Activated T-cell treated with anti-CD3 and anti-CD28 coated beads, Interleukin-2, amount 50 U/mL, for 24 hours (primary cell): ENCODE data around the gene GOLGA6L2.
"Not testable (repeated sequence)": the region's sequence is repeated elsewhere in the genome, so short reads cannot be mapped to it uniquely, and the experiment has no call there.

Source experiments
- DNase-seq: peaks from one replicate; pipeline ENCODE4 v3.0.0-alpha.2; 2020
- H3K27ac Mint-ChIP-seq: 2 replicates; pipeline ENCODE4 v1.8.0; 2020; ENCODE audit warnings: mild to moderate bottlenecking, mixed read lengths
- H3K27me3 Mint-ChIP-seq: 2 replicates; pipeline ENCODE4 v1.8.0; 2020; ENCODE audit warnings: mixed read lengths
- H3K36me3 Mint-ChIP-seq: 2 replicates; pipeline ENCODE4 v1.8.0; 2020; ENCODE audit warnings: low read depth, mixed read lengths
- H3K4me1 Mint-ChIP-seq: 2 replicates; pipeline ENCODE4 v1.8.0; 2020; ENCODE audit warnings: low read depth, mixed read lengths
- H3K4me3 Mint-ChIP-seq: 2 replicates; pipeline ENCODE4 v1.8.0; 2020; ENCODE audit warnings: mild to moderate bottlenecking, moderate library complexity, mixed read lengths
- H3K9me3 Mint-ChIP-seq: 2 replicates; pipeline ENCODE4 v1.8.0; 2020; ENCODE audit warnings: mixed read lengths

The GOLGA6L2 gene

DNA sequence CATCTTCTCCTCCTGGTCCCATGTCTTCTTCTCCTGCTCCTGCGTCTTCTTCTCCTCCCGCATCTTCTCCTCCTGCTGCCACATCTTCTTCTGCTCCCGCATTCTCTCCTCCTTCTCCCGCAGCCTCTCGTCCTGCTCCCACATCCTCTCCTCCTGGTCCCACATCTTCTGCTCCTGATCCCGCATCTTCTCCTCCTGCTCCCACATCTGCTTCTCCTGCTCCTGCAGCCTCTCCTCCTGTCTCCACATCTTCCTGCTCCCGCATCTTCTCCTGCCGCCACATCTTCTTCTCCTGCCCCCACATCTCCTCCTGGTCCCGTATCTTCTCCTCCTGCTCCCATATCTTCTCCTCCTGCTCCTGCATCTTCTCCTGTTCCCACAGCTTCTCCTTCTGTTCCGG lies 6.4 kb downstream of the GOLGA6L2 start:
- Mint-ChIP-seq H3K4me1 (no peaks in the 10 kb centered on the region), H3K27me3 (peaks cover 11% of the 10 kb centered on the region), H3K36me3 (no peaks in the 10 kb centered on the region), H3K9me3 (no peaks in the 10 kb centered on the region), H3K27ac (no peak overlapping the region), H3K4me3 (no peak overlapping the region)
- DNase-seq, result no peak

DNA sequence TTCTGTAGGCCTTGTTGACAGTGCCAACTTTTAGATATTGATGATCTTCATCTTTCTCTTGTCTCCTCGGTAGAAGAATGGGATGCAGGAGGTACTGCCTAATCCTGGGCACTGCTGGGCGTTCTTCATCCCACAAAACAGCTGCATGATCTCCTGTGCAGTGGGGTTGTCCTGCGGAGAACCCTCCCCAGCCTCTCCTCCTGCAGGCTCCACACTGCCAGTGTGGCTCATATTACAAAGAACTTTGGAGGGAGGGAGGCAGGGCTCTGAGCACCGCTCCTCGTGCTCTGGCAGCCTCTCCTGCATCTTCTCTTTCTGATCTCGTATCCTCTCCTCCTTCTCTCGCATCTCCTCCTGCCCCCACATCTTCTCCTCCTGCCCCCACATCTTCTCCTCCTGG lies 7.5 kb downstream of the GOLGA6L2 start:
- no peak overlapping the region for H3K4me3 Mint-ChIP-seq
- no peak for DNase-seq
- H3K9me3 Mint-ChIP-seq, result no peaks in the 10 kb centered on the region
- no peaks in the 10 kb centered on the region for H3K4me1 Mint-ChIP-seq
- H3K27ac Mint-ChIP-seq, result no peak overlapping the region
- no peaks in the 10 kb centered on the region for H3K36me3 Mint-ChIP-seq
- H3K27me3 Mint-ChIP-seq, result peaks cover 11% of the 10 kb centered on the region

DNA sequence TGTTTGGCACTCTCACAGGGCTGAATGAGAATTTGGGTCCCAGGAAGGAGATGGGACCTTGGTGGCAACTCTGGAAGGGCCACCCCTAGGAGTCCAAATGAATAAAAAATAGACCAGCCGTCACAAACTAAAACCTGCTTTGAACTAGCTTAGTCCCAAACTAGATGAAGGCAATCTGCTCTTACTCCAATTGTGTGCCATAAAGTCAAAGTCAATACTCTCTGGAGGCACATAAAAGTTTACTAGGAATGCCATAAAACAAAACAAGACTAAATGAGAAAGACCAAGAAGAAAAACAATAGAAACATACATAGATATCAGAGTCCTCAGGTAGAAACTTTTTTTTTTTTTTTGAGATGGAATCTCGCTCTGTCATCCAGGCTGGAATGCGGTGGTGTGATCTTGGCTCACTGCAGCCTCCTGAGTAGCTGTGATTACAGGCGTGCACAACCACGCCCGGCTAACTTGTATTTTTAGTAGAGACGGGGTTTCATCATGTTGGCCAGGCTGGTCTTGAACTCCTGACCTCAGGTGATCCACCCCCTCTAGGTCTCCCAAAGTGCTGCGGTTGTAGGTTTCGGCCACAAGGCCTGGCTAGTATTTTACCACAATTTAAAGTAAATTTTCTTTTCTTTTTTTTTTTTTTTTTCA lies 8.1 kb downstream of the GOLGA6L2 start:
- no peak overlapping the region for H3K4me3 Mint-ChIP-seq
- H3K27me3 Mint-ChIP-seq, result peaks cover 11% of the 10 kb centered on the region
- no peak overlapping the region for H3K27ac Mint-ChIP-seq
- no peak for DNase-seq
- no peaks in the 10 kb centered on the region for H3K36me3 Mint-ChIP-seq
- H3K9me3 Mint-ChIP-seq, result no peaks in the 10 kb centered on the region
- no peaks in the 10 kb centered on the region for H3K4me1 Mint-ChIP-seq

DNA sequence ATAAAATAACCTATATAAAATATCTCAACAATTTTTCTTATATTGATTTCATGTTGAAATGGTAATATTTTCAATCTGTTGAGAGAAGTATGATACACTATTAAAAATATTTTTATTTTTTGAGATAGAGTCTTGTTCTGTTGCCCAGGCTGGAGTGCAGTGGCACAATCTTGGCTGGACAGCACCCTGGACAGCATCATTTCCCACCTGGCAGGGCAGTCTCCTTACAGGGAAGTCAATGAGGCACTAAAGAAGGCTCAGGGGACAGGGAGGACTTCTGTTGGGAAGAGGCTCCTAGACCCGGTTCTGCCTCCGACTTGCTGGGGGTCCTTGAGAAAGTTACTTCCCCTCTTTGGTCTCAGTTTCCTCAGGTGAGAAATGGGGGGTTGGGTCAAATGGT lies 9.4 kb downstream of the GOLGA6L2 start:
- peaks cover 4% of the 10 kb centered on the region for H3K27me3 Mint-ChIP-seq
- no peaks in the 10 kb centered on the region for H3K36me3 Mint-ChIP-seq
- no peak for DNase-seq
- no peak overlapping the region for H3K27ac Mint-ChIP-seq
- H3K4me3 Mint-ChIP-seq, result no peak overlapping the region
- H3K9me3 Mint-ChIP-seq, result no peaks in the 10 kb centered on the region
- no peaks in the 10 kb centered on the region for H3K4me1 Mint-ChIP-seq

DNA sequence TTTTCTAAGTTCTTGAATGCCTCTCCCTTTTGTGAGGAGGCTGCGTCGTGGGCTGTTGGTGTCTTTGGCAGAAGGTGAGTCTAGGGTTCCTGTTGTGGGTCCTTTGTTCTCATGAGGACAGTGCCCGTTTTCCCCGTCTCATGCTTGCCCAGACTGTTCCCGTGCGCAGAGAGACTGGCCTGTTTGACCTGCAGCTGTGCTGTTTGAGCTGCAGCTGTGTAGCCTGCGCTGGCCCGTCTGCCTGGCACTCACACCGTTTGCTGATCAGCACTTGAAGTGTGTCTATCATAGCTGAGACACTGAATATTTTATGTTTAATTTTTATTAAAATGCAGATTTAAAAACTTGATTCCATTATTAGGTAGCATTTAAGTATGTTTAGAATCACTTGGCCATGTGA lies 9.9 kb downstream of the GOLGA6L2 start:
- Mint-ChIP-seq H3K4me3 (no peak overlapping the region), H3K36me3 (no peaks in the 10 kb centered on the region), H3K27me3 (no peaks in the 10 kb centered on the region)

DNA sequence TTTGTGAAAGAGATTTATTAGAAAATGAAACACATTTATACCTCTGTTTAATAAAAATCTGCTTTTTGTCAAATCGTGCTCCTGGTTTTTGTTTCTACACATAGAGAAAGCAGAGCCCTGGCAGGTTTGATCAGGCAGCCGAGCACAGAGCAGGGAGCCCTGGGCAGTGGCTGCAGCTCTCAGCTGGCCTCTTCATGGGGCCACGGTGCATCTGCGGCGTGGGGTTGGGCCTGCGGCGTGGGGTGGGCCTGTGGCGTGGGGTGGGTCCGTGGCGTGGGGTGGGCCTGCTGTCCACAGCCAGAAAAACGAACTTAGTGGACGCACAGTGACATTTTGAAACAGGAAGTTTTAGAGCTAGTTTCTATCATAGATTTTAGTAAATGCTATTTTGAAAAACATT lies 10.6 kb downstream of the GOLGA6L2 start:
- DNase-seq, result no peak
- Mint-ChIP-seq H3K27ac (no peak overlapping the region), H3K4me1 (no peaks in the 10 kb centered on the region), H3K27me3 (no peaks in the 10 kb centered on the region), H3K4me3 (no peak overlapping the region), H3K9me3 (no peaks in the 10 kb centered on the region), H3K36me3 (no peaks in the 10 kb centered on the region)

More for the DNA sequence above, 9.9 kb downstream of the GOLGA6L2 start:
- DNase-seq, result no peak
- H3K4me1 Mint-ChIP-seq, result no peaks in the 10 kb centered on the region
- no peaks in the 10 kb centered on the region for H3K9me3 Mint-ChIP-seq
- H3K27ac Mint-ChIP-seq, result no peak overlapping the region

DNA sequence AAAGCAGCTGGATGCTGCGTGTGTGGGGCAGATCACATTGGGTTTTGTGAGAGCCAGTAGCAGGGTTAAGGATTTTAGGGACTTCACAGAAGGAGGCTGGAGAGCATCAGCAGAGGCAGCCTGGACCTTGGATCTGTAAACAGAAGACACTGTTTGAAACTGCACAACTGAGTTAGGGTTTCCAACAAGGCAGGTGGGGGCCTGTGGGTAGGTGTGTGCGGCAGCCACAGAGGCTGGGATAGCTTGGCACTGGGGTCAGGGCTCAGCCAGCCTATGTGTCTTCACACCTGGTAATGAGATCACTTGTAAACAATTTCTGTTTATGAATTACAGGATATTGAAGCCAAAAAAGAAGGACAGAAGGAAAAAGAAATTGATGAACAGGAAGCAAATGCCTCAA lies 12.3 kb downstream of the GOLGA6L2 start:
- H3K36me3 Mint-ChIP-seq, DNase-seq, H3K9me3 Mint-ChIP-seq, H3K4me3 Mint-ChIP-seq, H3K4me1 Mint-ChIP-seq, H3K27me3 Mint-ChIP-seq, H3K27ac Mint-ChIP-seq: not testable (repeated sequence)

DNA sequence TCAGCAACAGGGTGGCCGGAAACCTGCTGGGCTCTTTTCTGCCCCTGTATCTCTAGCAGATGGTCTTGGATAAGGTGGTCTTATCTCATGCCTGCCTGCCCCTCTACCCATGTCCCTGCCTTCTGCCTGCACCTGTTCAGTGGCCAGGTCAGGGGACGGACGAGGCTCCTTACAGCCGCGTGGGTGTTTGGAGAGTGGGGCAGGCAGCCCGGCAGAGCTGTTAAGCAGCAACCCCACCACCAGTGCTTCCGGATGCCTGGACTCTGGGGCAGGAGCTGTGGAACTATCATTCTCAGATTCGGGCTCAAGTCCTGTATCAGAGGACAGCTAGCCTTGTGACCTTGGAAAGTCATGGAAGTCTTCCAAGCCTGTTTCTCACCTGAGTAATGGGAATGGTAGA lies 21.7 kb downstream of the GOLGA6L2 start:
- not testable (repeated sequence) for H3K4me3 Mint-ChIP-seq, H3K9me3 Mint-ChIP-seq, H3K4me1 Mint-ChIP-seq, DNase-seq, H3K36me3 Mint-ChIP-seq, H3K27me3 Mint-ChIP-seq, H3K27ac Mint-ChIP-seq

DNA sequence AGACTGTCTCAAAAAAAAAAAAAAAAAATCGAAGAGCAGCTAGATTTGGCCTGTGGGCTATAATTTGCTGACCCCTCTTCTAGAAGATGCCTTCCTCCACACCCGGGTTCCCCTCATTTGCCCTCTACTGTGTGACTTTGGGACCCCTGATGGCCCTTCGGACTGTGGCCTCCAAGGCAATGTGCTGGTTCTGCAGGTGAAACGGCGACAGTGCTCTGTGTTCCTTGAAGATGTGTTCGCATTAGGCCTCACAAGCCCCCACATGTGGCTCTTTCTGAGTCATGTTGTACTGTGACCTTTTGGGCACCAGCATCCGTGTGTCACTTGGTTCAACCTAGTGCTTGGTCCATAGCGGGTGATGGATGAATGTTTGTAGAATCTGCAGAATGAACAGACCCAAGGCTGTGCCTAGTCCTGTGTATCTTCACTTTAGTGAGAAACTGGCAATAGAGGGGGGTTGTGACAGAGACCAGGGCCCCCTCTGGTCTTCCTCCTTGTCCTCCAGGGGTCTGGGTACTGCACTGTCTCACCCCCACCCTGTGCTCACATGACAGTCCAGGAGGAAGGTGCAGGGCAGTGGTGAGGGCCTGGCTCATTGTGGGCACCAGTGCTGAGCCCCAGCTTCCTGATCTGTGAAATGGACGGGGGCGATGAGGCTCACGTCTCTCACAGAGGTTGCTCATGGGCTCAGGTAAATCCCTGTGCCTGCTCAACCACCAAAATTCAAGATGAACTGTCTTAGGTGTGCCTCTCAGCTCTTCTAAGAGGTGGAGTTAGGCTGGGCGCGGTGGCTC lies 22.7 kb downstream of the GOLGA6L2 start:
- no peak overlapping the region for H3K4me3 Mint-ChIP-seq
- H3K27me3 Mint-ChIP-seq, result no peaks in the 10 kb centered on the region
- no peak for DNase-seq
- H3K36me3 Mint-ChIP-seq, result no peaks in the 10 kb centered on the region
- H3K9me3 Mint-ChIP-seq, result no peaks in the 10 kb centered on the region
- H3K27ac Mint-ChIP-seq, result no peak overlapping the region
- H3K4me1 Mint-ChIP-seq, result no peaks in the 10 kb centered on the region

DNA sequence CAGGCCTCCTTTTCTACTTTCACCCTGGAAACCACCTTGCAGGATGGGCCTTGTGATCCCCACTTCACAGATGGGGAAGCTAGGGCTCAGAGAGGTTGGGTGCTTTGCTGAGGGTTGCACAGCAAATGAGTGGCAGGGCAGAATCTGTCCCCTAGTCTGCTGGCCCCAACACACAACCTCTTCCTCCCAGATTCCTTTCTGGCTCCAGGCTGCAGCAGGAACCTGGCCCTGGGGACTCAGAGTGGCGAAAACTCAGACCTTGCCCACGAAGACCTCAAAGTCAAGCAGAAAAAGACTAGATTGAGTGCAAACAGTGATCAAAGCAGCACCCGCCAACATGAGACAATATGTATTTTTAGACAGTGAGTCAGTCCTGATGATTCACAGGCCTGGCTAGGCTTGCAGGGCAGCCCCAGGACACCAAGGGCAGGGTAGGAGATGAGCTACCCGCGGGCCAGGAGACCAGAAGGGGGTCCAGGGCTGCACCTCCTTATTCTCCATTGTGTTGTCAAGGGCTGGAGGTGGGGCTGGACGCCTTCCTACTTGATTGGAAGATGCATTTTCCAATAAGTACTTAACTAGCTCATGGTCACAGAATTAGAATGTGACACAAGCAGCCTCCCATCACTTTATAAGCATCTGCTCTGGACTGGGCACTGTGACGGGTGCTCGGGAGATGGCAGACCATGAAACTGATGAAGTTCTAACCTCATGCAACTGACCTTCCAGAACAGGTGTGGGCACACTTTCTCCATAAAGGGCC lies 23.9 kb downstream of the GOLGA6L2 start:
- no peak overlapping the region for H3K27ac Mint-ChIP-seq
- no peaks in the 10 kb centered on the region for H3K27me3 Mint-ChIP-seq
- no peak overlapping the region for H3K4me3 Mint-ChIP-seq
- H3K9me3 Mint-ChIP-seq, result no peaks in the 10 kb centered on the region
- H3K36me3 Mint-ChIP-seq, result no peaks in the 10 kb centered on the region
- H3K4me1 Mint-ChIP-seq, result no peaks in the 10 kb centered on the region
- no peak for DNase-seq

DNA sequence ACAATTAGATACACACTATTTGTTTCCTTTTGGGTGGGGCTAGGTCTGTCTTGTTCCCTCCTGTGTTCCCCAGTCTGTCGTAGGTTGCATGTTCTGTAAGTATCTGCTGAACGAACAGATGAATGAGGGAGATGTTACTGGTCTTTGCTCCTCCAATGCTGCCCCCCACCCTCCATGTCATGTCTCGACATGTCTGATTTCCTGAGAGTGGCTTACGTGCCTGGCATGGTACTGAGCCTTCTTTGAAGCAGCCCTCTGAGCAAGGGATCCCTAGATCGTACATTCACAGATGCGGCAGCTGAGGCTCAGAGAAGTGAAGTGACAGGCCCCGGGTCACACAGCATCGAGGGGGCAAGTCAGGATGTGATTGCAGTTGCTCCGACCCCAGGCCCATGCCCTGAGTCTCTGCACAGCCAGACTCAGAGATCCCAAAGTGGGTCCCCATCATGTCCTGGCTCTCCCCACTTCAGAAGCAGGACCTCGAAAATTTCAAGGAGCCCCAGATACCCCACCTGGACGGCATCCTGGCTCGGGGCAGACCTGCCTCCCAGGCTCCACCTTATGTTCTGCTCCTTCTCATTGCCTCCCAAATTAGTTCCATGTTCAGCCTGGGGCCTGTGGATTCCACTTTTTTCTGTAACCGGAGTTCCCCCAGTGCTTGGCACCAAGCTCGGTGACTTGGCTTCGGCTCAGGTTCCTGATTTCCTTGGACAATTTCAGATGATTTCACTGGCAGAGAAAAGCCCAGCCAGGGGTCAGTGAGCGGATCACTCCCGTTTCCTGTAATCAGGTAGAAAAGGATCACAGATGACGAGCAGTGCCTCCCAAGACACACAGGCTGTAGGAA lies 24.7 kb downstream of the GOLGA6L2 start:
- no peak overlapping the region for H3K27ac Mint-ChIP-seq
- H3K4me1 Mint-ChIP-seq, result no peaks in the 10 kb centered on the region
- H3K36me3 Mint-ChIP-seq, result no peaks in the 10 kb centered on the region
- H3K4me3 Mint-ChIP-seq, result no peak overlapping the region
- H3K9me3 Mint-ChIP-seq, result no peaks in the 10 kb centered on the region
- no peaks in the 10 kb centered on the region for H3K27me3 Mint-ChIP-seq
- DNase-seq, result no peak

DNA sequence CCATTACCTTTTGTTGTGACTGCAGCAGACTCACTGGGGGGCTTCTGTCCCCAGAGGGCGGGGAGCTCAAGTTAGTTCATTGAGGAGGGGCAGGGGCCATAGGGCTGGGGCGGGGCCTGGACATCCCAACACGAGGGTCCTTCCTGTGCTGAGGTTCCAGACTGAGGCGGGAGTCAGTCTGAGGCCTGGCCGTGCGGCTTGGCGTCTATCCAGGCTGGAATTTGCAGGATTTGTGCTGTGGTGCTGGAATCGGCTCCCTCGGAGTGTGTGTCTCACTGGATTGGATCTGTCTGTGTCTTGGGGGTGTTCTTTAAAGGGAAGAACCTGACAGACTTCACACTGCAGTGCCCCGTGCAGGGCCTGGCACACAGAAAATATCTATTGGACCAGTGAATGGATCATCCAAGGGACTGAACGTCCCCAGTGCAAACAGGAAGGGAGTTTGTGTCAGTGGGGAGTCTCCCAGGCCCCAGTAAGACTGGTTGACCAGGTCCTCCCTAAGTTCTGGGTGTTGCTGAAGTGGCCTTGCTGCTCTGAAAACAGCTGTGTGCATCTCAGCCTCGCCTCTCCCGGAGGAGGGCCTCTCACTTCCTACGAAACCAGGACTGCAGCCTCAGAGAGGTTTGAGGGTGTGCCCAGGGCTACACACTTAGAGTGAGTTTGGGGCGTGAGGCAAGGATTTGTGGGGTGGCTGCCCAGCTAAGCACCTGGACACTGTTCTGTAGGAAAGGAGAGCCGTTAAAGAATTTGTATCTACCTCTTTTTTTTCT lies 26.1 kb downstream of the GOLGA6L2 start:
- Mint-ChIP-seq H3K36me3 (no peaks in the 10 kb centered on the region), H3K4me1 (no peaks in the 10 kb centered on the region), H3K27ac (no peak overlapping the region), H3K27me3 (no peaks in the 10 kb centered on the region), H3K9me3 (no peaks in the 10 kb centered on the region), H3K4me3 (no peak overlapping the region)
- DNase-seq, result no peak

DNA sequence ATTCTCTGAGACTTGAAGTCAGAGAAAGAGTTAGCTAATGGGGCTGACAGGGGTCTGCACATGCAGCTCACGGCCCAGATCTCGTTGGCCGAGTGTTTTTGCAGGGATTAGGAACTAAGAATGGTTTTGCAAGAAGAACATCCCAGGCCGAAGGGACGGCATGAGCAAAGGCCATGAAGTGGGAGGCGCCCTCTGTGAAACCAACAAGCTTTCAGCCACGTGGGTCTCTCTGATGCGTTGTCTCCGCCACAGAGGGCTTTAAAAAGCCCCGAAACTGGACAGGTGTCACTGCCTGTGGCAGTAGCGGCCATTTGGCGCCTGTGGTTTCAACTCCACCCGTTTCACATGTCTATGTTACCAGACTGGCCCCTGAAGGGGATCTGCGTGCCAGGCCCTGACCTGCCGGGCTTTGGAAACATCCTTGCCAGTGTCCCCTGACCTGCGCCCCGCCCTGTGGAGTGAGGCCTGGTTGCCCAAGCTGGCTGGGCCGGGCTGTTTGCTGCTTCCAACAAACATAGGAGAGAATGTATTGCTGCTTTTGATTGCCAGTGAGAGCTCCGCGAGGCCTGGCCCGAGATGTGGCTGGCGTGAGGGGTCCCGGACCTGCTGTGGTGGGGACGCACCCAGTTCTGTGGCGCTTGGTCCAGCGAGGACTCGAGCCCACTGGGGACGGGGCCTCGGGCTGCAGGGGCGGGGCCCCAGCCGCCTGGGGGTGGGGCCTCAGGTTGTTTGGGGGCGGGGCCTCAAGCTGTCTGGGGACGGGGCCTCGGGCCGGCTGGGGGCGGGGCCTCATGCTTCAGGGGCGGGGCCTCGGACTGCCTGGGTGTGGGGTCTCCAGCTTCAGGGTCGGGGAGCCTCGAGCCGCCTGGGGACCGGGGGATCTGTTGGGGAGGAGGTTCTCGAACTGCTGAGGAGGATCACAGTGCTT lies 30.4 kb downstream of the GOLGA6L2 start:
- H3K36me3 Mint-ChIP-seq, result no peaks in the 10 kb centered on the region

More for the DNA sequence above, 30.4 kb downstream of the GOLGA6L2 start:
- Mint-ChIP-seq H3K9me3 (no peaks in the 10 kb centered on the region), H3K27ac (no peak overlapping the region), H3K27me3 (no peaks in the 10 kb centered on the region), H3K4me3 (no peak overlapping the region), H3K4me1 (no peaks in the 10 kb centered on the region)
- no peak for DNase-seq
